HG02610 (cell line): ENCODE results near the gene ESCO1.

Source experiments
- ATAC-seq: cut with Tn5 transposase; IDR thresholded peaks from one replicate; pipeline ENCODE4 v1.9.1; 2021; ENCODE audit warnings: mild to moderate bottlenecking, moderate library complexity; ENCODE audit not compliant: unreplicated experiment

The ESCO1 gene

DNA sequence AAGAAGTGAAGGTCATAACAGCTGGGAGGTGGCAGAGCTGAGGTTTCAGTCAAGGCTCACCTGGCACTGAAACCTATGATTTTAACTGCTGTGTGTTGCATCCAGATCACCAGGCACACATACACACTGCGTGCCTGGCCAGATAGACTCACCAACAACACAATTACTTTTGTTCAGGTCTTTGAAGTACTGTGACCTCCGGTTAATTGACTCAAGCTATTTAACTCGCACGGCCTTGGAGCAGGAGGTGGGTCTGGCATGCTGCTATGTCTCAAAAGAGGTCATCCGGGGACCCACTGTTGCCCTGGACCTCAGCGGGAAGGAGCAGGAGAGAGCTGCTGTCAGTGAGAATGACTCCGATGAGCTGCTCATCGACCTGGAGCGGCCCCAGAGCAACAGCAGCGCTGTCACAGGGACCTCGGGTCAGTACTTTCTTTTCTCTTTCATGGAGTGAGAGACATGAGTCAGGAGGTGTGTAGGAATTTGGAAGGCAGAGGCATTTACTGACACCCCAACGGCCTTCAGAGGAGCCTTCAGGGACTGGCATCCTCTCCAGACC lies 104.1 kb downstream of the ESCO1 start:
- no peak for ATAC-seq

DNA sequence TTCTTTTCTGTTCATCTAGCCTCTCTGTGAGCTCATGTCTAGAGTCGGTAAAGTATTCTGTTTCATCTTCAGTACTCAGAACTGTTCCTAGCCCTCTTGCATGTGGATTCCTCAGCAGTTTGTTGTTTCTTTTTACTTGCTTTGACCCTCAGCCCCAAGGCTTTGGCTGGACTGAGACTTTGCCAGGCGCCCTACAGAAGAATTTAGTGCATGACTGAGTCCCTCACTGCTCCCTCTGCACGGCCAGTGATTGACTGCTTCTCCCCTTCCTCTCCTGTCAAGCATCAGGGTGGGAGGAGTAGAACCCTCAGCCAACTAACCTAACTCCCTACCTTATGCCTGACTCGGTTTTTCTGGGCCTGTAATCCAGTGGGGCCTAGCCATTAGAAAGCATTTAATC lies 109.8 kb downstream of the ESCO1 start:
- no peak for ATAC-seq

DNA sequence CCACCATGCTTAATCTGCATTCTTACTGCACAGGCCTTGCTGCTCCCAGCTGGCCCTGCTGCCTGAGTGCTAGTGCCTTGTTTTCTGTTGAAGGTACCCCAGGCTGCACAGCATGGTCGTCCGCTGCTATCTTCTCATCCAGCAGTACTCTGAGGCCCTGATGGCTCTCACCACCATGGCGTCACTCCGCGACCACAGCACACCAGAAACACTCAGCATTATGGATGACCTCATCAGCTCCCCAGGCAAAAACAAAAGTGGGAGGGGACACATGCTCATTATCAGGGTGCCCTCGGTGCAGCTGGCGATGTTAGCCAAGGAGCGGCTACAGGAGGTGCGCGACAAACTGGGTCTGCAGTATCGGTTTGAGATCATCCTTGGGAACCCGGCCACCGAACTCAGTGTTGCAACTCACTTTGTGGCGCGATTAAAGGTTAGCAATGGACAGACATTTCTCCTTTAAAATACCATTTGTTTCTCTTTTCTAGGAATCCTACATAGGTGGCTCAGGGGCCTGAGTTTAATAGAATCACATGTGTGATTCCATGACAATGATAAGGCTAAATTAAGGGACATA lies 110.5 kb downstream of the ESCO1 start:
- ATAC-seq = no peak

DNA sequence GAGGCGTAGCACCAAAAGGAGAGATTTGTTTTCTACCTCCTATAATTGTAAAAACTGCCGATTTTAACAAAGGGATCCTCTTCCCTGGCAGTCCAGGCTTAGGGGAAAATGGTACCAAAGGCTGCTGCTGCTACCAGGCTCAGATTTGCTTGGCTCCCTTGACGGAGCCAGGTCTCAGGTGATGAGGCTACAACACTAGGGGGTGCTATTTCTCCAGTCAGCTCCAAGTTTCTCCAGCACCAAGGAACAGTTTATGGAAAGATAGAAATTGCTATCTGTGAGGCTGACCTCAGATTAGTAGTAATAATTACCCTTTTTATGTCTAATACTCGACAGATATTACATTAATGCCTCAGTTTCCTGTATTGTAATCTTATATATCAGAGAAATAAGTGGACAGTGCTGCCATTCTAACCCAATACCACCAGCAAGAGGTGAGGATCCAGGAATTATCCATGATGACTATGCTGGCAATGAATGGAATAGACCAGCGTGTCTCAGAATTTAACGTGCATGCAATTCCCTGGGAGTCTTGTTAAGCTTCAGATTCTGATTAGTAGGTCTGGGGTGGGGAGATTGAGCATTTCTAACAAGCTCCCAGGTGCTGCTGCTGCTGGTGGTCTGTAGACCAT lies 111.3 kb downstream of the ESCO1 start:
- no peak for ATAC-seq

DNA sequence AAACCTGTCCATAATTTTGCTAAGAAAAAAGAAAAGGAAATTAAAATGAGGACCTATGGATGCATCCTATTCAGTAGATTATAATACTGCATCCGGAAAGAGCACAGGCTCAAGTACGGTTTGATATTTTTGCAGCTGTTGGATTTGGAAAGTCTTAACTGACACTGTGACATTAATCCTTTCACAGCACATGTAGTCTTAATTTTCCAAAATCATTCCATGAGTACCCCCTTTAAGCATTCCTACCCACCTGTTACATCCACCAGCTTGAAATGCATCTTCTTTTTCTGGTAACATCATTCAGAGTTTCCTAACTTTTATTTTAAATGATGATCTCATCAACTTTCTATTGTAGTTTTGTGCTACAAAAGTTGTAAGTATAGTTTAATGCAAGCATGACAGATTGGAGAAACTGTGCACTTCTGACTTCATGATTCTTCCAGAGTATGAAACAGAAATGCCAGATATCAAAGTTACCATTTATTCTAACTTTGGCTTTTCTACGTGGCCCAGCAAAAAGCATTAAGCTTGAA lies 113.5 kb downstream of the ESCO1 start:
- no peak for ATAC-seq

DNA sequence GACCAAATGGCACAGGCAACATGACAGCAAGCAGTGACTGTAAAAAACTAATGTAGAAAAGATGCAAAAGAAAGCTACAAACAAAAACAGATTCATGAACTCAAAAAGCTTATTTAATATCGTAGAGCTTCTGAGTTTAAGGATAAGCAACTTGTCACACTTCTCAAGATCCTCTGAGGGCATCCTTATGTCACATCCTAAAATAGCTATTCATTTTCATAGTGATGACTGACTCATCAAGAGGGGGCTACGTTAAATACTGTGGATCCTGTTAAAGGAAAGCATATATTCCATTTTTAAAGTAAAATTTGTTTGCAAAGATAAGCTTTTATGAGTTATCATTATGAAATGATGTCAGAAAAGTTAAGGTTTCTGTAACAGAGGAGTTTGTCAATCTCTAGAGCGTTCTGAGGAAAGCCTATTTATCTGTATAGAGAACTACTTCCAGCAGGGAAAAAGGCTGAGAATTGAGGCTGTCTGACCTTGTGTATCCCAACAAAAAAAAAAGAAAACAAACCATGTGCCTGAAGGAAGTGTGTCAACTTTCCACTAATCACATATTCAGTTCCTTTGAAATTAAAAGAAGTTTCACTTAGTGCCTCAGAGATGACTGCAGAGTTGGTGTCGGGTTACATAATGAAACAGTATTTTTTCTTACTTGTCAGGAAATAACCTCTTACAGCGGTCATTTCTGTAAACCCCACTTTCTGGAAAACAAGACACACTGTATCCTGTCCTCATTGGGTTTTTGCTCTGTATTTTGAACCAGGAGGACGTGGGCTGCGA lies 115.5 kb downstream of the ESCO1 start:
- no peak for ATAC-seq

DNA sequence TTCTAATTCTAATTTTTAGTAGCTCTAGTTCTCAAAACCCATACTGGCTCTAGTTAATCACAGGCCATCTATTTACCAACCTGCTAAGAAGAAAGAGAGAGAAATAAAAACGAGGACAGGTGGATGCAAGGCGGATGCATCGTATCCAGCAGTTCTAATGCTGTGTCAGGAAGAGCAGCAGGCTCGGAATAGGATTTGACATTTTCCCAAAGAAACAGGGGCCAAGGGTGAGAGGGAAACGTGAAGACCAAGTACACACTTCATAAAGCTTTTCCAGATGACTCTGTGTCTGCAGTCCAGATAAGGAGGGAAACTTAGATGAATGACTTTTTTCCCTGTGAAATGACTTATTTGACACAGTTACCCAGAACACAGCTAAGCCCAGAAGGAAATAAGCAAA lies 117.5 kb downstream of the ESCO1 start:
- ATAC-seq = no peak

DNA sequence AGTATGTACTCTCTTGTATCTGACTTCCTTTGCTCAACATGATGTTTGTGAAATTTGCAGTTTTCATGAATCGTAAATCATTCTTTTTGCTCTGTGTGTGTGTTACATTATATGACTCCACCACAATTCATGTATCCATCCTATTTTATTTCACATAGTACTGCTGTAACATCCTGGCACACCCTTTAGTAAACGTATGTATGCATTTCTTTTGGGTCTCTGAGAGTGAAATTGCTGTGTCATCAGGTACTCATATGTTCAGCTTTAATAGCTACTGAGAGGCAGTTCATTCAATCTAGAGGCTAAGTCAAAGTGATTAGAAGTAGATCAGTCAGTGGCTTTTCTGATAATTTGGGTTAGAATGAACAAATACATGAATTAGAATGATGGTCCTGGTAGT lies 118.8 kb downstream of the ESCO1 start:
- no peak for ATAC-seq

DNA sequence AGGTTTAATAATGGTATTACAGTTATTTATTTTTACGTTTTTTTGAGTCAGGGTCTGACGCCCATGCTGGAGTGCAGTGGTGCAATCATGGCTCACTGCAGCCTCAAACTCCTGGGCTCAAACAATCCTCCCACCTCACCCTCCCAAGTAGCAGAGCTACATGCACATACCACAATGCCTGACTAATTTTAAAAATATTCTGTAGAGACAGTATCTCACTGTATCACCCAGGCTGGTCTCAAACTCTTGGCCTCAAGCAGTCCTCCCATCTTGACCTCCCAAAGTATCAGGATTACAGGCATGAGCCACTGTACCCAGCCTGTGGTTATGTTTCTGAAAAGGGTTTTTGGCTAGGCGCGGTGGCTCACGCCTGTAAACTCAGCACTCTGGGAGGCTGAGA lies 120.8 kb downstream of the ESCO1 start:
- ATAC-seq = no peak
